Measurements from ENCODE around the gene DOCK4.

Gene DOCK4

DNA sequence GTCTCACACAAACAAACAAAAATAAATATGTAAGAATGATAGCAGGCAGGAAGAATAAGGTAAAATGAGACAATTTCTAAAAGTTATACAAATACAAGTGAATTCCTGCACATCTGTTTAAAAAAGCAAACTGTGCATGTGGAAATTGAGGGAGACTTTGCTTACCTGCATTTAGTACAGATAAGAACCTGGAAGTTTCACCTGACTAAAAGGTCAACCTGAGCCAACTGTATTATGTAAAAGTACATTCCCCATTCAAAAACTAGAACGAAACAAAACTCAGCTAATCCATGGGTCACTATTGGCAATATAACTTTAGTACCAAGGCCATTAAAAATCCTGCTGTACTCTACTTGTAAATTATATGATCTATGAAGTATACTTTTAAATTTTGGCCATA lies 127.1 kb downstream of the DOCK4 start:
- no peak overlapping the region for H3K4me3 ChIP-seq (ENCODE audit: severe bottlenecking)
- no peak for ATAC-seq (ENCODE audit: low read depth)
- H3K27ac ChIP-seq (ENCODE audit: poor library complexity, severe bottlenecking), result peak overlapping the region; percentile 87

GRCh38 chr7:112076324-112076723 lies 129.9 kb downstream of the DOCK4 start:
- peaks cover 57% of the 10 kb centered on the region for H3K4me1 ChIP-seq (ENCODE audit: insufficient read depth, poor library complexity, severe bottlenecking)
- no peak for ATAC-seq (ENCODE audit: low read depth)
- no peak for TF ChIP-seq CTCF (IDR thresholded peaks at IDR 0.05; ENCODE audit: poor library complexity, severe bottlenecking)
- H3K27ac ChIP-seq (ENCODE audit: poor library complexity, severe bottlenecking), result no peak overlapping the region
- peaks cover 2% of the 10 kb centered on the region for H3K9me3 ChIP-seq (ENCODE audit: severe bottlenecking)
- DNase-seq (ENCODE audit: low spot score), result no peak
- H3K27me3 ChIP-seq (ENCODE audit: insufficient read depth, poor library complexity, severe bottlenecking), result no peaks in the 10 kb centered on the region
- H3K36me3 ChIP-seq (ENCODE audit: low read depth), result no peaks in the 10 kb centered on the region
- no peak overlapping the region for H3K4me3 ChIP-seq (ENCODE audit: severe bottlenecking)

More for the DNA sequence above, 127.1 kb downstream of the DOCK4 start:
- no peaks in the 10 kb centered on the region for H3K27me3 ChIP-seq (ENCODE audit: insufficient read depth, poor library complexity, severe bottlenecking)
- peaks cover 2% of the 10 kb centered on the region for H3K9me3 ChIP-seq (ENCODE audit: severe bottlenecking)
- no peak for TF ChIP-seq CTCF (IDR thresholded peaks at IDR 0.05; ENCODE audit: poor library complexity, severe bottlenecking)
- peaks cover 36% of the 10 kb centered on the region for H3K4me1 ChIP-seq (ENCODE audit: insufficient read depth, poor library complexity, severe bottlenecking)
- DNase-seq (ENCODE audit: low spot score), result no peak
- no peaks in the 10 kb centered on the region for H3K36me3 ChIP-seq (ENCODE audit: low read depth)

DNA sequence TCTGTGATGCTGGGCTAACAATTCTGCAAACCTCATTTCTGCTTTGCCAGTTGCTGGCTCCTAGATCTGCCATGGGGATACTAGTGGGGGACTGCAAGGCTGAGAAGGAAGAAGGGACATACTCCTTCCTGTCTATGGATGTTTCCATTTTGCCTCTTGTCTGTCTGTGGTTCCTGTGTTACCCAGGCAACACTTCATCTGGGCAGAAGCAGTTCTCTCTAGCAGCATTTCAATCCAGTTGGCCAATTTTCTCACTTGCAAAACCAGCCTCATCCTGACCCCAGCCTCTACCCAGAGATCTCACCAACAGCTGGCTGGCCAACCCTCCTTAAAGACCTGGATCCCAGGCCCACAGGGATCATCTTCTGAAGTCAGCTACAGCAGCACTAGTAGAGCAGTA lies 131.7 kb downstream of the DOCK4 start:
- Histone ChIP-seq H3K4me1 (ENCODE audit: insufficient read depth, poor library complexity, severe bottlenecking) (peaks cover 60% of the 10 kb centered on the region), H3K9me3 (ENCODE audit: severe bottlenecking) (peaks cover 2% of the 10 kb centered on the region), H3K27ac (ENCODE audit: poor library complexity, severe bottlenecking) (no peak overlapping the region), H3K4me3 (ENCODE audit: severe bottlenecking) (no peak overlapping the region), H3K27me3 (ENCODE audit: insufficient read depth, poor library complexity, severe bottlenecking) (no peaks in the 10 kb centered on the region), H3K36me3 (ENCODE audit: low read depth) (no peaks in the 10 kb centered on the region)
- DNase-seq (ENCODE audit: low spot score) (no peak), ATAC-seq (ENCODE audit: low read depth) (no peak)
- TF ChIP-seq CTCF (IDR thresholded peaks at IDR 0.05; ENCODE audit: poor library complexity, severe bottlenecking), result no peak

DNA sequence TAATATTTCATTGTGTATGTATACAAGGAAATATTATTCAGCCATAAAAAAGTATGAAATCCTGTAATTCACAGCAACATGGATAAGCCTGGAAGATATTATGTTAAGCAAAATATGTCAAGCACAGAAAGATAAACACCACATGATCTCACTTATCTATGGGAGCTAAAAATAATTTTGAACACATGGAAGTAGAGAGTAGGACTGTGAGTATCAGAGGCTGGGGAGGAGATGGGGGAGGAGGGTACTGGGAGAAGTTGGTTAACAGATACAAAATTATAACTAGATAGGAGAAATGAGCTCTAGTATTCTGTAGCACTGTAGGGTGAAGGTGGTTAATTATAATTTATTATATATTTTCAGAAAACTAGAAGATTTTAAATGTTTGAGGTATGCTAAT lies 132.7 kb downstream of the DOCK4 start:
- no peak for ATAC-seq (ENCODE audit: low read depth)
- TF ChIP-seq CTCF (IDR thresholded peaks at IDR 0.05; ENCODE audit: poor library complexity, severe bottlenecking), result no peak

GRCh38 chr7:112072541-112073245 lies 133.5 kb downstream of the DOCK4 start:
- no peak for TF ChIP-seq CTCF (IDR thresholded peaks at IDR 0.05; ENCODE audit: poor library complexity, severe bottlenecking)
- H3K4me3 ChIP-seq (ENCODE audit: severe bottlenecking), result no peak overlapping the region
- ATAC-seq (ENCODE audit: low read depth), result no peak
- no peaks in the 10 kb centered on the region for H3K36me3 ChIP-seq (ENCODE audit: low read depth)
- no peaks in the 10 kb centered on the region for H3K27me3 ChIP-seq (ENCODE audit: insufficient read depth, poor library complexity, severe bottlenecking)
- no peak for DNase-seq (ENCODE audit: low spot score)
- peak overlapping the region; percentile 76 for H3K27ac ChIP-seq (ENCODE audit: poor library complexity, severe bottlenecking)
- H3K4me1 ChIP-seq (ENCODE audit: insufficient read depth, poor library complexity, severe bottlenecking), result peaks cover 59% of the 10 kb centered on the region
- peaks cover 2% of the 10 kb centered on the region for H3K9me3 ChIP-seq (ENCODE audit: severe bottlenecking)

More for the DNA sequence above, 132.7 kb downstream of the DOCK4 start:
- no peak overlapping the region for H3K27ac ChIP-seq (ENCODE audit: poor library complexity, severe bottlenecking)
- no peak overlapping the region for H3K4me3 ChIP-seq (ENCODE audit: severe bottlenecking)
- H3K9me3 ChIP-seq (ENCODE audit: severe bottlenecking), result peaks cover 2% of the 10 kb centered on the region
- peaks cover 52% of the 10 kb centered on the region for H3K4me1 ChIP-seq (ENCODE audit: insufficient read depth, poor library complexity, severe bottlenecking)
- H3K36me3 ChIP-seq (ENCODE audit: low read depth), result no peaks in the 10 kb centered on the region
- no peaks in the 10 kb centered on the region for H3K27me3 ChIP-seq (ENCODE audit: insufficient read depth, poor library complexity, severe bottlenecking)
- DNase-seq (ENCODE audit: low spot score), result no peak

Data from RWPE2 (cell line).